SK-N-SH (cell line): Measurements from ENCODE around the gene PHGDH. TPM values are rescaled to one million over a fixed set of nuclear protein-coding genes. Genes with fewer than 3 reads are reported as not detected.

Experiments
- CTCF ChIA-PET: fragments of 300-600, 350-600 bp; formaldehyde crosslinking; extraction: SDS; loops from one replicate; lab custom pipeline; 2021; lab: Yijun Ruan, JAX
- POLR2A ChIA-PET: fragments of 350-600 bp; sonication (Branson Sonifier 250); formaldehyde crosslinking; extraction: SDS; loops from one replicate; lab custom pipeline; 2020; ENCODE audit warnings: antibody characterized with exemption, inconsistent platforms; lab: Yijun Ruan, JAX
- DNase-seq: peaks from one replicate; pipeline ENCODE4 v3.0.0; 2012
- H2AFZ ChIP-seq: fragments of 200-600 bp; sonication (generic); 2 replicates; pipeline ENCODE4 v1.8.1; 2016; ENCODE audit warnings: antibody characterized with exemption, mild to moderate bottlenecking, low read depth
- H3F3A ChIP-seq: fragments of 200-600 bp; sonication (generic); replicated peaks from 2 replicates; pipeline ENCODE3; 2016; ENCODE audit warnings: antibody characterized with exemption, mild to moderate bottlenecking; ENCODE audit not compliant: insufficient read depth
- H3K27ac ChIP-seq, 2 experiments: fragments of 200-500 bp in 1 of 2; fragments of 200-600 bp in 1 of 2; sonication (Bioruptor generic) in 1 of 2; sonication (generic), shearing (Covaris generic) in 1 of 2; 2 replicates each; pipeline versions ENCODE4 v1.5.1 to v1.6.1; 2014 to 2016; ENCODE audit warnings: low read depth in 2 of 2, inconsistent platforms in 1 of 2, low read length in 1 of 2, mild to moderate bottlenecking in 1 of 2, mixed read lengths in 1 of 2
- H3K27me3 ChIP-seq: fragments of 200-600 bp; sonication (generic), shearing (Covaris generic); 2 replicates; pipeline ENCODE4 v1.6.1; 2016; ENCODE audit warnings: mixed run types; ENCODE audit not compliant: insufficient read depth
- H3K36me3 ChIP-seq, 2 experiments: fragments of 200-500 bp in 1 of 2; fragments of 200-600 bp in 1 of 2; sonication (Bioruptor generic) in 1 of 2; sonication (generic) in 1 of 2; replicated peaks in 1 of 2; 2 replicates each; pipeline versions ENCODE3 to v1.5.1; 2014 to 2016; ENCODE audit warnings: low read length in 1 of 2, mild to moderate bottlenecking in 1 of 2; ENCODE audit not compliant: insufficient read depth in 2 of 2, control insufficient read depth in 1 of 2
- H3K4me1 ChIP-seq, 2 experiments: fragments of 200-500 bp in 1 of 2; fragments of 200-600 bp in 1 of 2; sonication (Bioruptor generic) in 1 of 2; sonication (generic), shearing (Covaris generic) in 1 of 2; 2 replicates each; pipeline versions ENCODE4 v1.5.1 to v1.6.1; 2014 to 2016; ENCODE audit warnings: low read depth in 1 of 2, low read length in 1 of 2, mixed run types in 1 of 2; ENCODE audit not compliant: insufficient read depth in 2 of 2, control insufficient read depth in 1 of 2
- H3K4me2 ChIP-seq: fragments of 200-600 bp; sonication (generic), shearing (Covaris generic); 2 replicates; pipeline ENCODE4 v1.6.1; 2017; ENCODE audit warnings: mixed run types
- H3K4me3 ChIP-seq, 2 experiments: fragments of 200-500 bp in 1 of 2; fragments of 200-600 bp in 1 of 2; sonication (Bioruptor generic) in 1 of 2; sonication (generic), shearing (Covaris generic) in 1 of 2; 2 replicates each; pipeline versions ENCODE4 v1.5.1 to v1.8.1; 2014 to 2016; ENCODE audit warnings: low read depth in 2 of 2, inconsistent platforms in 1 of 2, low read length in 1 of 2, mild to moderate bottlenecking in 1 of 2, mixed read lengths in 1 of 2, moderate library complexity in 1 of 2
- H3K79me2 ChIP-seq: fragments of 200-600 bp; sonication (generic); 2 replicates; pipeline ENCODE4 v1.8.1; 2017; ENCODE audit warnings: mild to moderate bottlenecking; ENCODE audit not compliant: insufficient read depth
- H3K9ac ChIP-seq: fragments of 200-600 bp; sonication (generic); 2 replicates; pipeline ENCODE4 v1.6.1; 2017; ENCODE audit warnings: mixed run types
- H3K9me2 ChIP-seq: fragments of 200-600 bp; sonication (generic); 2 replicates; pipeline ENCODE4 v1.6.1; 2017; ENCODE audit warnings: mixed run types
- H3K9me3 ChIP-seq: fragments of 200-600 bp; sonication (generic); 2 replicates; pipeline ENCODE4 v1.6.1; 2017; ENCODE audit warnings: mixed run types, mild to moderate bottlenecking, moderate library complexity
- H4K20me1 ChIP-seq: fragments of 200-600 bp; sonication (generic); 2 replicates; pipeline ENCODE4 v1.6.1; 2017; ENCODE audit warnings: mild to moderate bottlenecking, mixed run types; ENCODE audit not compliant: insufficient read depth
- CHD2 ChIP-seq: fragments of 150-350 bp; IDR thresholded peaks from 2 replicates; pipeline ENCODE4 v1.6.1; 2018; ENCODE audit warnings: low read length; ENCODE audit not compliant: partially characterized antibody
- EZH2phosphoT487 ChIP-seq: fragments of 200-600 bp; sonication (generic); IDR thresholded peaks from 2 replicates; pipeline ENCODE4 v1.6.1; 2017; ENCODE audit warnings: low read depth, mixed run types, mild to moderate bottlenecking, antibody characterized with exemption, moderate library complexity, borderline replicate concordance
- FOSL2 ChIP-seq: IDR thresholded peaks from 2 replicates; pipeline ENCODE4 v1.4.0; 2012; ENCODE audit warnings: low read depth, mild to moderate bottlenecking, moderate library complexity, borderline replicate concordance
- IRF3 ChIP-seq: fragments of 150-350 bp; IDR thresholded peaks from 2 replicates; pipeline ENCODE4 v1.6.1; 2016; ENCODE audit warnings: mild to moderate bottlenecking, low read depth, low read length
- MAX ChIP-seq: IDR thresholded peaks from 2 replicates; pipeline ENCODE4 v1.4.0; 2012; ENCODE audit warnings: low read depth
- NFIC ChIP-seq: IDR thresholded peaks from 2 replicates; pipeline ENCODE4 v1.4.0; 2012; ENCODE audit warnings: borderline replicate concordance
- NRF1 ChIP-seq: IDR thresholded peaks from 2 replicates; pipeline ENCODE4 v1.6.1; 2012; ENCODE audit warnings: low read depth, mild to moderate bottlenecking, low read length
- RFX5 ChIP-seq: IDR thresholded peaks from 2 replicates; pipeline ENCODE4 v1.6.1; 2012; ENCODE audit warnings: mild to moderate bottlenecking, improper control_type of control experiment, low read length
- SIN3A ChIP-seq: IDR thresholded peaks from 2 replicates; pipeline ENCODE4 v1.6.1; 2012; ENCODE audit warnings: low read depth, mild to moderate bottlenecking, low read length, moderate library complexity, borderline replicate concordance
- TAF1 ChIP-seq: IDR thresholded peaks from 2 replicates; pipeline ENCODE4 v1.6.1; 2012; ENCODE audit warnings: low read depth, mild to moderate bottlenecking, low read length, moderate library complexity, borderline replicate concordance
- TCF12 ChIP-seq: IDR thresholded peaks from 2 replicates; pipeline ENCODE4 v1.4.0; 2012
- TEAD4 ChIP-seq: IDR thresholded peaks from 2 replicates; pipeline ENCODE4 v1.4.0; 2012; ENCODE audit warnings: mild to moderate bottlenecking, borderline replicate concordance; ENCODE audit not compliant: insufficient read depth
- YY1 ChIP-seq: IDR thresholded peaks from 2 replicates; pipeline ENCODE4 v1.4.0; 2012; ENCODE audit warnings: low read depth, mild to moderate bottlenecking
- ZBTB33 ChIP-seq: IDR thresholded peaks from 2 replicates; pipeline ENCODE4 v1.4.0; 2012; ENCODE audit warnings: low read depth, borderline replicate concordance
- WGBS: methylation state at CpG from one replicate; pipeline ENCODE4 v1.1.6; 2017; ENCODE audit warnings: low lambda C conversion rate; 5-methylcytosine and 5-hydroxymethylcytosine counted together
- polyA plus RNA-seq, 3 experiments: library from polyadenylated mRNA; depleted of rRNA; stranded (reverse); fragments of >200 nt; gene quantifications; 2 replicates each; pipeline ENCODE4 v1.2.3, GENCODE V29; 2012
- TF ChIP-seq, protein P1 (sequence below): IDR thresholded peaks from 2 replicates; pipeline ENCODE4 v1.6.1; 2012; ENCODE audit warnings: mild to moderate bottlenecking, low read depth, low read length, moderate library complexity

Gene PHGDH
- polyA plus RNA-seq, 1 of the 3 experiments (the other 2 are of a cell fraction): 30.2 TPM

- no peak for DNase-seq
- H3K27me3 ChIP-seq: no peaks in the 10 kb centered on the region
- H3K4me1 ChIP-seq: no peaks in the 10 kb centered on the region; a peak in 1 of 4 replicates
- H3K36me3 ChIP-seq: no peaks in the 10 kb centered on the region
- no peak overlapping the region for H3K4me3 ChIP-seq
- H3K9me2 ChIP-seq: no peaks in the 10 kb centered on the region
- H3K27ac ChIP-seq: no peak overlapping the region
- no peak overlapping the region for H2AFZ ChIP-seq
- TF ChIP-seq FOSL2 (no peak), CHD2 (no peak), ZBTB33 (no peak), SIN3A (no peak), RFX5 (no peak)
- ChIA-PET POLR2A (no interaction called here), CTCF (interaction anchor here (1.2 kb wide), 1 partner anchor 34 kb away, joined by 3 read pairs; the partner anchor contains the start of gene ZNF697)
- H3K79me2 ChIP-seq: no peaks in the 10 kb centered on the region
- no peak overlapping the region for H3K4me2 ChIP-seq
- no peaks in the 10 kb centered on the region for H3K9me3 ChIP-seq
- 41% methylated on average over 2 of the region's 2 CpGs for WGBS
- no peak overlapping the region for H3K9ac ChIP-seq
- no peaks in the 10 kb centered on the region for H4K20me1 ChIP-seq
- H3F3A ChIP-seq: no peaks in the 10 kb centered on the region
Measured at GRCh38 chr1:119681560-119681959, 30.2 kb upstream of the PHGDH start.

- TF ChIP-seq NRF1 (no peak), TAF1 (no peak), YY1 (no peak), ZBTB33 (no peak), MAX (no peak), TCF12 (no peak), TEAD4 (no peak), NFIC (no peak), EZH2phosphoT487 (no peak), IRF3 (no peak)
- TF ChIP-seq, protein P1, sequence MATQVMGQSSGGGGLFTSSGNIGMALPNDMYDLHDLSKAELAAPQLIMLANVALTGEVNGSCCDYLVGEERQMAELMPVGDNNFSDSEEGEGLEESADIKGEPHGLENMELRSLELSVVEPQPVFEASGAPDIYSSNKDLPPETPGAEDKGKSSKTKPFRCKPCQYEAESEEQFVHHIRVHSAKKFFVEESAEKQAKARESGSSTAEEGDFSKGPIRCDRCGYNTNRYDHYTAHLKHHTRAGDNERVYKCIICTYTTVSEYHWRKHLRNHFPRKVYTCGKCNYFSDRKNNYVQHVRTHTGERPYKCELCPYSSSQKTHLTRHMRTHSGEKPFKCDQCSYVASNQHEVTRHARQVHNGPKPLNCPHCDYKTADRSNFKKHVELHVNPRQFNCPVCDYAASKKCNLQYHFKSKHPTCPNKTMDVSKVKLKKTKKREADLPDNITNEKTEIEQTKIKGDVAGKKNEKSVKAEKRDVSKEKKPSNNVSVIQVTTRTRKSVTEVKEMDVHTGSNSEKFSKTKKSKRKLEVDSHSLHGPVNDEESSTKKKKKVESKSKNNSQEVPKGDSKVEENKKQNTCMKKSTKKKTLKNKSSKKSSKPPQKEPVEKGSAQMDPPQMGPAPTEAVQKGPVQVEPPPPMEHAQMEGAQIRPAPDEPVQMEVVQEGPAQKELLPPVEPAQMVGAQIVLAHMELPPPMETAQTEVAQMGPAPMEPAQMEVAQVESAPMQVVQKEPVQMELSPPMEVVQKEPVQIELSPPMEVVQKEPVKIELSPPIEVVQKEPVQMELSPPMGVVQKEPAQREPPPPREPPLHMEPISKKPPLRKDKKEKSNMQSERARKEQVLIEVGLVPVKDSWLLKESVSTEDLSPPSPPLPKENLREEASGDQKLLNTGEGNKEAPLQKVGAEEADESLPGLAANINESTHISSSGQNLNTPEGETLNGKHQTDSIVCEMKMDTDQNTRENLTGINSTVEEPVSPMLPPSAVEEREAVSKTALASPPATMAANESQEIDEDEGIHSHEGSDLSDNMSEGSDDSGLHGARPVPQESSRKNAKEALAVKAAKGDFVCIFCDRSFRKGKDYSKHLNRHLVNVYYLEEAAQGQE: no peak
- TF ChIP-seq, all 33 proteins: peak for 0
- H3K27ac ChIP-seq: no peak overlapping the region
- H3K9me2 ChIP-seq: no peaks in the 10 kb centered on the region
- no peak overlapping the region for H3K4me3 ChIP-seq
- no peaks in the 10 kb centered on the region for H3K27me3 ChIP-seq
- no peaks in the 10 kb centered on the region for H4K20me1 ChIP-seq
- H3K4me2 ChIP-seq: no peak overlapping the region
- no peaks in the 10 kb centered on the region; a peak in 1 of 4 replicates for H3K4me1 ChIP-seq
- no peaks in the 10 kb centered on the region for H3K9me3 ChIP-seq
- H3F3A ChIP-seq: no peaks in the 10 kb centered on the region
- no peak overlapping the region for H2AFZ ChIP-seq
- no peaks in the 10 kb centered on the region for H3K79me2 ChIP-seq
- DNase-seq: no peak
- CTCF ChIA-PET: interaction anchor here (1.1 to 1.2 kb wide), 2 partner anchors 34 to 61 kb away, joined by 3 read pairs; partner anchors contain the start of gene ZNF697
- H3K36me3 ChIP-seq: no peaks in the 10 kb centered on the region
- H3K9ac ChIP-seq: no peak overlapping the region
- POLR2A ChIA-PET: no interaction called here
Measured at GRCh38 chr1:119682141-119682540, 29.6 kb upstream of the PHGDH start.
